ENCODE data around the gene NHERF1. TPM values are rescaled to one million over a fixed set of nuclear protein-coding genes. Genes with fewer than 3 reads are reported as not detected.

Gene NHERF1
- total and polyA plus RNA-seq, 2 of the 13 experiments (the other 11 are each of a cell fraction or from before 2014, with no cell fraction given): 169 to 269 TPM

DNA sequence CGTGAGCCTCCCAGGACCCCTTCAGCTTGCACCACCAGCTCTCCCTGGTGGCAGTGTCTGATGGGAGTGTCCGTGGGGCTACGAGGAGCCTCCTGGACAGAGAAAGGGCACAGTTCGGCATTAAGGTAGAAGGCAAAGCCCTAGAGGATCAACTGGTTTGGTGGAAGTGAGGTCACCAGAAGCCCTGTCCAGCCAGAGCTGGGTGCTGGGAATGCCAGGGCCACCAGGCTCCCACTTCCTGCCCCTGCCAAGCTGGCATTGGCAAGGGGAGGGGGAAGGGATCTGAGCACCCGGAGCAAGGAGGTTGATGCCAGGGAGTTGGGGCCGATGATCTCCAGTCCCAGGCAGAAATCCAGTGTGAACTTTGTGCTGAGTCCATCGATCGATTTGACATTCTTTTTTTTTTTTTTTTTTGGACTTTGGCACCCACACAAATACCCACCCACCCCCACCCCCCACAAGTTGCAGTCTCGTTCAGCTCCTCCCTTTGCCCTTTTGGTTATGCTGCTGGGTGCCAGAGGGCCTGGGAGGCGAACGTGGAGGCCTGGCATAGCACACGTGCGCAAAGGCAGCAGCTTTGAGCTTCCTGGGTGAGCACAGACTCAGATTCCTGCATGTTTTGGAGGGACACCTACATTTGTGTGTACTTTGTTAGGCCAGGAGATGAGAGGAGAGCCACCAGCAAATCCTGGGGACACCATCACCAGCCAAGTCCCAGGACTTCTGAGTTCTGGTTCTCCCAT lies 2.1 kb downstream of the NHERF1 start (continued):
- TF ChIP-seq ZNF605 (CRISPR knock-in tag; IDR thresholded peaks at IDR 0.05) (no peak; the same call in 1 of the 2 replicates), ZKSCAN5 (CRISPR knock-in tag; IDR thresholded peaks at IDR 0.05) (no peak), ZFP37 (CRISPR knock-in tag; IDR thresholded peaks at IDR 0.05; ENCODE audit: borderline replicate concordance) (peak; percentile 96), RFX5 (IDR thresholded peaks at IDR 0.05; ENCODE audit: low read depth, low read length) (no peak), MEF2D (CRISPR knock-in tag; IDR thresholded peaks at IDR 0.05) (peak; percentile 80; the same call in 1 of the 2 replicates), HOXA3 (CRISPR knock-in tag; IDR thresholded peaks at IDR 0.05) (peak; percentile 87; the same call in 1 of the 2 replicates), WIZ (CRISPR knock-in tag; IDR thresholded peaks at IDR 0.05) (no peak), SNAI1 (CRISPR knock-in tag; IDR thresholded peaks at IDR 0.05; ENCODE audit: borderline replicate concordance) (no peak; the same call in 1 of the 2 replicates), ZNF773 (CRISPR knock-in tag; IDR thresholded peaks at IDR 0.05; ENCODE audit: borderline replicate concordance) (peak; percentile 72; the same call in 1 of the 2 replicates), ZNF260 (CRISPR knock-in tag; IDR thresholded peaks at IDR 0.05; ENCODE audit: borderline replicate concordance, low read depth) (no peak), NAIF1 (CRISPR knock-in tag; IDR thresholded peaks at IDR 0.05; ENCODE audit: borderline replicate concordance) (no peak; the same call in 1 of the 2 replicates), ZNF510 (CRISPR knock-in tag; IDR thresholded peaks at IDR 0.05; ENCODE audit: low read depth) (no peak), IKZF1 (IDR thresholded peaks at IDR 0.05) (no peak), ZBTB20 (CRISPR knock-in tag; IDR thresholded peaks at IDR 0.05; ENCODE audit: borderline replicate concordance, low read depth) (peak; percentile 94), ZNF543 (CRISPR knock-in tag; IDR thresholded peaks at IDR 0.05) (peak; percentile 24; the same call in 1 of the 2 replicates)
- TF ChIP-seq, protein P1, sequence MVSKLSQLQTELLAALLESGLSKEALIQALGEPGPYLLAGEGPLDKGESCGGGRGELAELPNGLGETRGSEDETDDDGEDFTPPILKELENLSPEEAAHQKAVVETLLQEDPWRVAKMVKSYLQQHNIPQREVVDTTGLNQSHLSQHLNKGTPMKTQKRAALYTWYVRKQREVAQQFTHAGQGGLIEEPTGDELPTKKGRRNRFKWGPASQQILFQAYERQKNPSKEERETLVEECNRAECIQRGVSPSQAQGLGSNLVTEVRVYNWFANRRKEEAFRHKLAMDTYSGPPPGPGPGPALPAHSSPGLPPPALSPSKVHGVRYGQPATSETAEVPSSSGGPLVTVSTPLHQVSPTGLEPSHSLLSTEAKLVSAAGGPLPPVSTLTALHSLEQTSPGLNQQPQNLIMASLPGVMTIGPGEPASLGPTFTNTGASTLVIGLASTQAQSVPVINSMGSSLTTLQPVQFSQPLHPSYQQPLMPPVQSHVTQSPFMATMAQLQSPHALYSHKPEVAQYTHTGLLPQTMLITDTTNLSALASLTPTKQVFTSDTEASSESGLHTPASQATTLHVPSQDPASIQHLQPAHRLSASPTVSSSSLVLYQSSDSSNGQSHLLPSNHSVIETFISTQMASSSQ (IDR thresholded peaks at IDR 0.05; ENCODE audit: low read depth): no peak
- TF ChIP-seq, protein P1 (CRISPR knock-in tag; IDR thresholded peaks at IDR 0.05; ENCODE audit: borderline replicate concordance): peak; percentile 43; the same call in 1 of the 2 replicates
- TF ChIP-seq, protein P2, sequence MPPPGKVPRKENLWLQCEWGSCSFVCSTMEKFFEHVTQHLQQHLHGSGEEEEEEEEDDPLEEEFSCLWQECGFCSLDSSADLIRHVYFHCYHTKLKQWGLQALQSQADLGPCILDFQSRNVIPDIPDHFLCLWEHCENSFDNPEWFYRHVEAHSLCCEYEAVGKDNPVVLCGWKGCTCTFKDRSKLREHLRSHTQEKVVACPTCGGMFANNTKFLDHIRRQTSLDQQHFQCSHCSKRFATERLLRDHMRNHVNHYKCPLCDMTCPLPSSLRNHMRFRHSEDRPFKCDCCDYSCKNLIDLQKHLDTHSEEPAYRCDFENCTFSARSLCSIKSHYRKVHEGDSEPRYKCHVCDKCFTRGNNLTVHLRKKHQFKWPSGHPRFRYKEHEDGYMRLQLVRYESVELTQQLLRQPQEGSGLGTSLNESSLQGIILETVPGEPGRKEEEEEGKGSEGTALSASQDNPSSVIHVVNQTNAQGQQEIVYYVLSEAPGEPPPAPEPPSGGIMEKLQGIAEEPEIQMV (CRISPR knock-in tag; IDR thresholded peaks at IDR 0.05; ENCODE audit: low read depth): no peak; the same call in 1 of the 2 replicates
- TF ChIP-seq, protein P3, sequence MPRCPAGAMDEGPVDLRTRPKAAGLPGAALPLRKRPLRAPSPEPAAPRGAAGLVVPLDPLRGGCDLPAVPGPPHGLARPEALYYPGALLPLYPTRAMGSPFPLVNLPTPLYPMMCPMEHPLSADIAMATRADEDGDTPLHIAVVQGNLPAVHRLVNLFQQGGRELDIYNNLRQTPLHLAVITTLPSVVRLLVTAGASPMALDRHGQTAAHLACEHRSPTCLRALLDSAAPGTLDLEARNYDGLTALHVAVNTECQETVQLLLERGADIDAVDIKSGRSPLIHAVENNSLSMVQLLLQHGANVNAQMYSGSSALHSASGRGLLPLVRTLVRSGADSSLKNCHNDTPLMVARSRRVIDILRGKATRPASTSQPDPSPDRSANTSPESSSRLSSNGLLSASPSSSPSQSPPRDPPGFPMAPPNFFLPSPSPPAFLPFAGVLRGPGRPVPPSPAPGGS (CRISPR knock-in tag; IDR thresholded peaks at IDR 0.05): no peak; the same call in 1 of the 2 replicates
- TF ChIP-seq, protein P4, sequence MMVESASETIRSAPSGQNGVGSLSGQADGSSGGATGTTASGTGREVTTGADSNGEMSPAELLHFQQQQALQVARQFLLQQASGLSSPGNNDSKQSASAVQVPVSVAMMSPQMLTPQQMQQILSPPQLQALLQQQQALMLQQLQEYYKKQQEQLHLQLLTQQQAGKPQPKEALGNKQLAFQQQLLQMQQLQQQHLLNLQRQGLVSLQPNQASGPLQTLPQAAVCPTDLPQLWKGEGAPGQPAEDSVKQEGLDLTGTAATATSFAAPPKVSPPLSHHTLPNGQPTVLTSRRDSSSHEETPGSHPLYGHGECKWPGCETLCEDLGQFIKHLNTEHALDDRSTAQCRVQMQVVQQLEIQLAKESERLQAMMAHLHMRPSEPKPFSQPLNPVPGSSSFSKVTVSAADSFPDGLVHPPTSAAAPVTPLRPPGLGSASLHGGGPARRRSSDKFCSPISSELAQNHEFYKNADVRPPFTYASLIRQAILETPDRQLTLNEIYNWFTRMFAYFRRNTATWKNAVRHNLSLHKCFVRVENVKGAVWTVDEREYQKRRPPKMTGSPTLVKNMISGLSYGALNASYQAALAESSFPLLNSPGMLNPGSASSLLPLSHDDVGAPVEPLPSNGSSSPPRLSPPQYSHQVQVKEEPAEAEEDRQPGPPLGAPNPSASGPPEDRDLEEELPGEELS (CRISPR knock-in tag; IDR thresholded peaks at IDR 0.05): peak; percentile 89
